ENCODE results near the gene PRTN3.
A peak's percentile ranks its signal among the peaks of the same experiment; 100 is the strongest.
"Not testable (repeated sequence)": the region's sequence is repeated elsewhere in the genome, so short reads cannot be mapped to it uniquely, and the experiment has no call there.

The PRTN3 gene

DNA sequence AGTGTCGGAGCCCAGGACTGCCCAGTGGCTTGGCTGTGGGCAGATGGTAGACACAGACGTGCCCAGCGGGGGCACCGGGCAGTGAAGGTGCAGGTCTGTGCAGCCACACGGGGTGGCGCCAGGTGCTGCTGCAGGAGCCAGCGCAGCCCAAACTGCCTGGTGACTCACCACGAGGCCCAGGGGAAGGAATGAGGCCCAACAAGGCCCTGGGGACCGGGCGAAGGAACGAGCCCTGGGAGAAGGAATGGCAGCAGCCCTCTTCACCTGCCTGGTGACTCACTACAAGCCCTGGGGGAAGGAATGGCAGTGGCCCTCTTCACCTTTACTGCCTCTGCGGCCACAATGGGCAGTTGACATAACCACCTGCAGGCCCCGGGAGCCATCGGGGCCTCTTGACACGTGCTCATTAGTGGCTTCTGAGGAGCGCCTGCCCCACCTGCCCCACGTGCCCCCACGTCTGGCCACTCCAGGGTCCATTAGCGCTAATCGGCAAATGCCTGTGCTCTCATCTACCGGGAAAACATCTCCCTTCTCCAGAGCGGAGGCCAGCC lies 42.9 kb downstream of the PRTN3 start:
- peak in 1 of 14 donors; percentile 59 for DNase-seq

DNA sequence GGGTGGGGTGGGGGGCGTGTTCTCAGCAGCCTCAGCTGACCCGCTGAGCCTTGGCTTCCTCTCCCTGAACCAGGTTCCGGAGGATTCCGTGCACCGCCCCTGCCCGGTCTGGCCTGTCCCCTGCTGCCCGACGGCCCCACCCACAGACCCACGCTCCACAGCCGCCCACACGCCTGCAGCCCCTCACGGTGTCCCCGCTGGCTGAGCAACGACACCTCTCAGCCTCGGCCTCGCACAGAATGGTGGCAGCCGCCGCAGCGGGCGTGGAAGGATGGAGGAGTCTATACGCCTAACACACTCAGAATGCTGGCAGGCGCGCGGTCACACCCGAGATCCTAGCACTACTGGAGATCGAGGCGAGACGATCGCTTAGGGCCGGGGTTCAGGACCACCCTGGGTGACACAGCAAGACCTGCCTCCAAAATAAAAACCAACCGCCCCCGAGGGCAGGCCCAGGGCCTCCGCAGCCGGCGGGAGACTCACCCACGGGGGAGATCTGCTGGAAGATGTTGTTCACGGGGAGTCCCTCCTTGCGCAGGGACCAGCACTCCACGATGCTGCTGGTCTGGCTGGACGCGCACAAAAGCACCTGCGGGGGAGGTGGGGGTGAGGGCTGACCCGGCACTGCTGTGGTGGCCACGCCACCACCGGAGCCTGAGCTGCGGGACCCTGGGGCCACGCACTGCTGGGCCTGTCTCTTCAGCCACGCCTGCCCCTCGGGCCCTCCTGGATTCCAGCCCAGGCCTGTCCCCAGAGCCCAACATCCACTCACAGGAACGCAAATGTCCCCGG lies 43.8 kb downstream of the PRTN3 start:
- no peak for DNase-seq

DNA sequence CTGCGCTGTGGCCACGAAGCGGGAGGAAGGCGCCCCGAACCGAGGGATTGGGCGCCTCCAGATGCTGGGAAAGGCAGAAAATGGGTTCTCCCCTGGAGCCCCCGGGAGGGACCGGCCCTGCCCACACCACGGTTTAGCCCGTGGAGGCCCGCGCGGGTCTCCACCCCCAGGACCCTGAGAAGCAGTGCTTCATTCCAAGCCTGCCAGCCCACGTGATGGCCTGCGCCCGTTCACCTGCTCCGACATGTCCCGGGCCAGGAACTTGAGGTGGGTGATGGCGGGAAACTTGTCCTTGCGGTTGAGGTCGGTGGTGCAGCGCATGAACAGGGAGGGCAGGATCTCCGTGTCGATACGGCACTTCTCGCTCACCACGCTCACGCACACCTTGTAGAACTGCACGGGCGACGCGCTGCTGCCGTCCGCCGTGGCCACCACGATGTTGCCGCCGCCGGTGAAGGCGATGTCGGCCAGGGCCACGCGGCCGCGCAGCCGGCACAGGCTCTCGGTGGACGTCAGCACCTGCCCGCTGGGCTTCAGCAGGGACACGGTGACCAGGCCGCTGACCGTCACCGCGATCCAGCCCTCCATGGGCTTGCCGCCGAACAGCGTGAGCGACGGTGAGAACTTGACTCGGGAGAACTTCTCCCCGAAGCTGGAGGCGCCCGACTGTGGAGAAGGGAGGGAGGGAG lies 44.9 kb downstream of the PRTN3 start:
- DNase-seq: no peak

DNA sequence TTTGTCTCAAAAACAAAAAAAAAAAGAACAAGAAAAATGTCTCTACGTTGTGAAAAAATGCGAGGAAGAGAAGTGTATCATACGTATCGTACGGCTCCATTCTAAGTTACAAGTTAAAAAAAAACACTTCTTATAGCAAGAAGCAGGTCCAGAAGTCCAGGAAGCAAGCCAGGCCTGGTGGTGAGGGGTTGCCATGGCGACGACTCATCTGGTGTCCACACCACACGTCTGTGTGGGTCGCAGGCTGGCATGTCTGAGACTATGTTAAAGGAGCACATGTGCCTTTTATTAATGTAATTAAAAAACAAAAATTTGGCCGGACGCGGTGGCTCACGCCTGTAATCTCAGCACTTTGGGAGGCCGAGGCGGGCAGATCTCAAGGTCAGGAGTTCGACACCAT lies 46.3 kb downstream of the PRTN3 start:
- DNase-seq: no peak

- DNase-seq: peak in 1 of 14 donors; percentile 19
These were observed 46.8 kb downstream of the PRTN3 start for GRCh38 chr19:887599-887998.

GRCh38 chr19:888581-889385 lies 48.0 kb downstream of the PRTN3 start:
- no peak for DNase-seq

DNA sequence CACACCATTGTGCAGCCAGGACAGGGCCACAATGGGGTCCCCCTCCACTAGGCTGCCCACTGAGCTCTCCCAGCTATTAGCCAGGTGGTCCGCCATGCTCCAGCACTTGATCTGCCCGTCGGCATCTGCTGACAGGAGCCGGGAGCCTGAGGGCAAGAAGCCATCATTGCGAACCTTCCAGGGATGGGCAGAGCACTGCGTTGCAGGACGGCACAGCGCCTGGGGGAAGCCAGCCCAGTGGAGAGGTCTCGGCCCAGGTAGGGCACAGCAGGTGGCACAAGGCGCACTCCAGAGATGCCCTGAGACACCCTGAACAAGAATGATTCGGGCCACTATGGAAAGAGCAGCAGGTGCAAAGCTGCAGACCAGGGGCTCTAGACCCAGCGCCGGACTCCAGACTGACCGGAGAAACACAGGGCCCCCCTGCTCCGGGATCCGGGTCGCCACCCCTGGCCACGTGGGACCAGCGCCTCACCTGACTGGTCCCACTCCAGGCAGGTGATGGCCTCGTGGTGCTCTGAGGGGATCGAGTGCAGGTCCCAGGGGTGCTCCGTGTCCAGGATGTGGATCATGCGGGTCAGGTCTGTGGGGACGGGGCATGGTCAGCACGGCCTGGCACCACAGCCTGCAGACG lies 49.0 kb downstream of the PRTN3 start:
- DNase-seq: no peak

GRCh38 chr19:890831-891230 lies 50.0 kb downstream of the PRTN3 start:
- no peak for DNase-seq

GRCh38 chr19:891421-892200 lies 50.8 kb downstream of the PRTN3 start:
- DNase-seq: not testable (repeated sequence)

GRCh38 chr19:892243-892893 lies 51.6 kb downstream of the PRTN3 start:
- no peak for DNase-seq

- DNase-seq: peak; percentile 28 to 96 (median 82)
These were observed 52.3 kb downstream of the PRTN3 start, which contains the start of the genes MED16 and RNU6-9 for GRCh38 chr19:892894-893689. TSS of gene MED16 (minus strand) at chr19:893187. CDS start at chr19:891131, 2,056 bp downstream. TSS of gene RNU6-9 (plus strand) at chr19:893484.

DNA sequence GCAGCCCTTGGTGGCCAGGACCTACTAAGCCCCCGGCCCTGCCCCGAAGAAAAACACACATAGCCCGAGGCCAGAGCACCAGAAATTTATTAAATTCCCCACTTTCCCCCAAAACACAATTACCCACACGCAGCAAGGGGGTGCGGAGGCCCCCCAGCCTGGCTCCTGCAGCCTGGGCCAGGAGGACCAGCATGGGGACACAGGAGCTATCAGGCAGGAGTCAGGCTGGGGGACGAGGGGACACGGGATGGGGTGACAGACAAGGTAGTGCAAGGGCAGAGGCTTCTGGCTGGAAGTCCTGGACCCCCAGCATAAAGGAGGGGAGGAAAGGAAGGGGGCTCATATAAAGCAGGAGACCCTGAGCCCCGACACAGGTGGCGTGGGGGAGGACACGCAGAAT lies 55.6 kb downstream of the PRTN3 start:
- no peak for DNase-seq

- DNase-seq: no peak
These were observed 56.2 kb downstream of the PRTN3 start for GRCh38 chr19:896999-897398.

DNA sequence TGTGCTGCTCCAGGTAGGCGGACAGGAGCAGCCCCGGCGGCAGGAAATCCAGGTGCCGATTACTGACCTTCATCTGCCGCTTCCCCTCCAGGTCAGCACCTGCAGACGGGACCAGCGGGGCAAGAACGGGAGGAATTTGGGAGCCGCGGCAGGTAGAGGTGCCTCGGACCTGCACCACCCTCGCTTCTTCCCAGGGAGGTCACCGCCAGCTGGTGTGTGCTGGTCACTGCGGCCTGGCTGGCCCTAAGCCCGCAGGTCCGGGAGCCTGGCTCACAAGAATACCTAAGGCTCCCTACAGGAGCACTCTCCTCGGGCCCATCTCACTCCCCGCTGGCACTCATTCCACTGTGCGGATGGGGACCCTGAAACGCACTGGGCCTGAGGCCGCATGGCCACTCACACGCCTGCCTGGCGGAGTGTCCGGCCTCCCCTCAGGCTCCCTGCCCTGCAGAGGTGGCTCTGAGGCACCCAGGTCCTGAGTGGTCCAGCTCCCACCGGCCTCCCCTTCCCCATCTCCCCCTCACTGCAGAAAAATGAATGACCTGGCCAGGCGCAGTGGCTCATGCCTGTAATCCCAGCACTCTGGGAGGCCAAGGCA lies 56.7 kb downstream of the PRTN3 start:
- no peak for DNase-seq
